Caco-2 (cell line): ENCODE results near the gene SUGT1. TPM values are rescaled to one million over a fixed set of nuclear protein-coding genes. Genes with fewer than 3 reads are reported as not detected.

Source experiments
- BruUV-seq: library from RNA; stranded (reverse); fragments of 400-500 nt; replicated peaks from 2 replicates; lab custom pipeline; 2021; lab: Mats Ljungman, UMichigan
- CTCF ChIA-PET: fragments of 300-600 bp; sonication (Branson Sonifier 250); formaldehyde crosslinking; loops from one replicate; lab custom pipeline; 2022; ENCODE audit warnings: antibody characterized with exemption; lab: Charles Lee
- POLR2A ChIA-PET: fragments of 300-600 bp; sonication (Branson Sonifier 250); formaldehyde crosslinking; loops from one replicate; lab custom pipeline; 2022; ENCODE audit warnings: antibody characterized with exemption; lab: Charles Lee
- DNase-seq, 2 experiments: peaks; one replicate each; pipeline versions ENCODE4 v3.0.0 to v3.0.0-alpha.2; 2020 to 2022
- H3K27me3 ChIP-seq: replicated peaks from 2 replicates; pipeline ENCODE4 v1.6.0; 2011; ENCODE audit warnings: low read length; ENCODE audit not compliant: control insufficient read depth, insufficient read depth
- H3K36me3 ChIP-seq: 2 replicates; pipeline ENCODE4 v1.5.1; 2011; ENCODE audit warnings: low read length; ENCODE audit not compliant: control insufficient read depth, insufficient read depth
- H3K4me1 ChIP-seq: fragments of 250-450 bp; sonication (Bioruptor Pico); 2 replicates; pipeline ENCODE4 v1.5.1; 2020; ENCODE audit warnings: mild to moderate bottlenecking
- H3K4me3 ChIP-seq: 2 replicates; pipeline ENCODE4 v1.5.1; 2011; ENCODE audit warnings: low read depth, mild to moderate bottlenecking, control low read depth, low read length
- H3K9me3 ChIP-seq: fragments of 250-450 bp; sonication (Bioruptor Pico); 2 replicates; pipeline ENCODE4 v1.5.1; 2020; ENCODE audit warnings: mild to moderate bottlenecking, moderate library complexity
- H3K27ac Mint-ChIP-seq: one replicate; pipeline ENCODE4 v1.8.0; 2022; ENCODE audit warnings: mixed read lengths; ENCODE audit not compliant: unreplicated experiment
- H3K27me3 Mint-ChIP-seq: one replicate; pipeline ENCODE4 v1.8.0; 2022; ENCODE audit warnings: mixed read lengths; ENCODE audit not compliant: insufficient read depth, unreplicated experiment
- H3K36me3 Mint-ChIP-seq: one replicate; pipeline ENCODE4 v1.8.0; 2022; ENCODE audit warnings: mild to moderate bottlenecking, mixed read lengths; ENCODE audit not compliant: insufficient read depth, unreplicated experiment
- H3K4me1 Mint-ChIP-seq: one replicate; pipeline ENCODE4 v1.8.0; 2022; ENCODE audit warnings: low read depth, mixed read lengths; ENCODE audit not compliant: unreplicated experiment
- H3K4me3 Mint-ChIP-seq: one replicate; pipeline ENCODE4 v1.8.0; 2022; ENCODE audit warnings: mild to moderate bottlenecking, moderate library complexity, mixed read lengths; ENCODE audit not compliant: unreplicated experiment
- H3K9me3 Mint-ChIP-seq: one replicate; pipeline ENCODE4 v1.8.0; 2022; ENCODE audit warnings: mixed read lengths; ENCODE audit not compliant: unreplicated experiment
- CTCF ChIP-seq, 2 experiments: fragments of 200-600 bp in 1 of 2; IDR thresholded peaks; 1 replicate in 1 of 2; 2 replicates in 1 of 2; pipeline versions ENCODE4 v1.5.1 to v1.8.0; 2011 to 2022; ENCODE audit warnings: antibody characterized with exemption in 1 of 2, control low read depth in 1 of 2, inconsistent platforms in 1 of 2, low read depth in 1 of 2, low read length in 1 of 2, mild to moderate bottlenecking in 1 of 2, moderate library complexity in 1 of 2; ENCODE audit not compliant: insufficient read depth in 1 of 2, severe bottlenecking in 1 of 2, unreplicated experiment in 1 of 2
- intact Hi-C: fragments of 100-400 bp; cut with micrococcal nuclease; formaldehyde crosslinking; loops from one replicate; pipeline ENCODE4 v1.10.0; 2022; ENCODE audit not compliant: unreplicated experiment
- total RNA-seq: library from RNA; stranded (reverse); gene quantifications from 2 replicates; pipeline ENCODE4 v1.2.3, GENCODE V29; 2022

Gene SUGT1
- total RNA-seq, 1 experiment from 2014 or later = 73.6 TPM

GRCh38 chr13:52638666-52639328 is 13.8 kb upstream of the SUGT1 start:
- Histone ChIP-seq H3K4me3 (no peak overlapping the region), H3K27me3 (no peaks in the 10 kb centered on the region), H3K36me3 (no peaks in the 10 kb centered on the region), H3K9me3 (no peaks in the 10 kb centered on the region), H3K4me1 (no peaks in the 10 kb centered on the region)
- H3K36me3 Mint-ChIP-seq = peaks cover 7% of the 10 kb centered on the region
- no peak overlapping the region for H3K27ac Mint-ChIP-seq
- DNase-seq = no peak
- intact Hi-C loops = no loop called here
- CTCF ChIA-PET = interaction anchor here (0.7 to 0.9 kb wide), 2 partner anchors 13 to 99 kb away, joined by 3 to 4 read pairs; partner anchors contain the start of gene SUGT1
- no peak overlapping the region for H3K4me3 Mint-ChIP-seq
- no peaks in the 10 kb centered on the region for H3K4me1 Mint-ChIP-seq
- no peak for TF ChIP-seq CTCF (IDR thresholded peaks at IDR 0.05; ENCODE audit: insufficient read depth in 1 of 2, low read depth in 1 of 2, low read length in 1 of 2, severe bottlenecking in 1 of 2, unreplicated experiment in 1 of 2)
- no peaks in the 10 kb centered on the region for H3K27me3 Mint-ChIP-seq
- BruUV-seq = no TSS peak
- POLR2A ChIA-PET = interaction anchor here (0.6 to 1.3 kb wide), 2 partner anchors 13 to 15 kb away, joined by 4 to 6 read pairs; partner anchors contain the start of gene SUGT1
- H3K9me3 Mint-ChIP-seq = no peaks in the 10 kb centered on the region

GRCh38 chr13:52642131-52642530 is 10.5 kb upstream of the SUGT1 start, which contains the start of gene HNRNPA1L2:
Gene HNRNPA1L2, plus strand, starts transcription at chr13:52642431. Its CDS starts 62 bp downstream, at chr13:52642493.
- H3K27ac Mint-ChIP-seq = no peak within 1 kb of the TSS
- no peaks in the 10 kb centered on the region for H3K27me3 Mint-ChIP-seq
- Histone ChIP-seq H3K4me1 (no peaks in the 10 kb centered on the region), H3K4me3 (no peak within 1 kb of the TSS), H3K36me3 (no peaks in the 10 kb centered on the region), H3K27me3 (no peaks in the 10 kb centered on the region), H3K9me3 (no peaks in the 10 kb centered on the region)
- TF ChIP-seq CTCF (IDR thresholded peaks at IDR 0.05; ENCODE audit: insufficient read depth in 1 of 2, low read depth in 1 of 2, low read length in 1 of 2, severe bottlenecking in 1 of 2, unreplicated experiment in 1 of 2) = no peak
- CTCF ChIA-PET = no interaction called here
- intact Hi-C loops = no loop called here
- no peaks in the 10 kb centered on the region for H3K4me1 Mint-ChIP-seq
- POLR2A ChIA-PET = no interaction called here
- H3K4me3 Mint-ChIP-seq = no peak within 1 kb of the TSS
- DNase-seq = no peak
- H3K9me3 Mint-ChIP-seq = no peaks in the 10 kb centered on the region
- no TSS peak for BruUV-seq
- H3K36me3 Mint-ChIP-seq = no peaks in the 10 kb centered on the region

GRCh38 chr13:52644108-52644507 is 8.5 kb upstream of the SUGT1 start:
- ChIA-PET POLR2A (no interaction called here), CTCF (no interaction called here)
- DNase-seq = no peak
- no peaks in the 10 kb centered on the region for H3K4me1 ChIP-seq
- intact Hi-C loops = no loop called here
- Mint-ChIP-seq H3K27me3 (no peaks in the 10 kb centered on the region), H3K4me3 (no peak overlapping the region), H3K27ac (no peak overlapping the region), H3K36me3 (no peaks in the 10 kb centered on the region), H3K4me1 (no peaks in the 10 kb centered on the region), H3K9me3 (no peaks in the 10 kb centered on the region)
- BruUV-seq = no TSS peak
- no peaks in the 10 kb centered on the region for H3K9me3 ChIP-seq
- H3K27me3 ChIP-seq = no peaks in the 10 kb centered on the region
- no peak for TF ChIP-seq CTCF (IDR thresholded peaks at IDR 0.05; ENCODE audit: insufficient read depth in 1 of 2, low read depth in 1 of 2, low read length in 1 of 2, severe bottlenecking in 1 of 2, unreplicated experiment in 1 of 2)
- H3K4me3 ChIP-seq = no peak overlapping the region
- H3K36me3 ChIP-seq = no peaks in the 10 kb centered on the region
